ENCODE results near the gene OAS3. TPM values are rescaled to one million over a fixed set of nuclear protein-coding genes. Genes with fewer than 3 reads are reported as not detected.

The OAS3 gene
- total and polyA plus RNA-seq, 10 donors, result 5.0 to 54.5 (median 28.8) TPM

GRCh38 chr12:112961074-112961473 is 22.8 kb downstream of the OAS3 start:
- intact Hi-C loops (cut with DNase I; ENCODE audit: low total_unique reads), result no loop called here
- DNase-seq, result no peak
- no peak overlapping the region for H3K4me3 ChIP-seq
- 88 to 90% (median 89%) methylated on average over 7 of the region's 7 CpGs for WGBS, 5 donors
- H3K27ac ChIP-seq, result no peak overlapping the region
- TF ChIP-seq POLR2AphosphoS5 (IDR thresholded peaks at IDR 0.05) (no peak), POLR2A (IDR thresholded peaks at IDR 0.05) (no peak), CTCF (IDR thresholded peaks at IDR 0.05 in 8 of 11, conservative IDR thresholded peaks at IDR 0.05 in 3 of 11) (no peak)
- peaks cover 3 to 97% (median 53%) of the 10 kb centered on the region in 6 donors for H3K36me3 ChIP-seq
- no peaks in the 10 kb centered on the region for H3K4me1 ChIP-seq
- H3K27me3 ChIP-seq (replicated peaks in 1 of 7), result no peaks in the 10 kb centered on the region
- H3K9me3 ChIP-seq, result peaks cover 0 to 14% (median 3%) of the 10 kb centered on the region in 8 donors

DNA sequence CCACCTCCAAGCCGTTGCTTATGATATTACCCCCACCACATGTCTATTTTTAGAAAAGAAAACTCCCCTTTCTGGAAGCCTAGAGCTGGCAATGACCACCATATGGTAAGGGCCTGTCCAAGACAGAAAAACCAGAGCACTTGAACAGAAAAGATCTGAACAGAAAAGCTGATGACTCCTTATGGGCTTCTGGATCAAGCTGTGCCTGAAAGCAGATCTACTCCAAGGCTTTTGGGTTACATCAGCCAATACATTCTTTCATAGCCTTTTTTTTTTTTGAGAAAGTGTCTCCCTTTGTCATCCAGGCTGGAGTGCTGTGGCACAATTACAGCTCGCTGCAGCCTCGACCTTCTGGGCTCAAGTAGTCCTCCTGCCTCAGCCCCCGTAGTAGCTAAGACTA is 23.3 kb downstream of the OAS3 start:
- no peak for TF ChIP-seq CTCF (IDR thresholded peaks at IDR 0.05 in 8 of 11, conservative IDR thresholded peaks at IDR 0.05 in 3 of 11)
- no peak for TF ChIP-seq POLR2AphosphoS5 (IDR thresholded peaks at IDR 0.05)
- TF ChIP-seq POLR2A (IDR thresholded peaks at IDR 0.05), result no peak
- intact Hi-C loops (cut with DNase I; ENCODE audit: low total_unique reads), result no loop called here
- Histone ChIP-seq H3K4me3 (no peak overlapping the region), H3K4me1 (no peaks in the 10 kb centered on the region), H3K27ac (no peak overlapping the region), H3K9me3 (peaks cover 0 to 14% (median 3%) of the 10 kb centered on the region in 8 donors), H3K27me3 (replicated peaks in 1 of 7) (no peaks in the 10 kb centered on the region), H3K36me3 (peaks cover 3 to 100% (median 58%) of the 10 kb centered on the region in 6 donors)
- DNase-seq, result no peak
- 86 to 98% (median 91%) methylated on average over 4 of the region's 4 CpGs for WGBS, 5 donors

GRCh38 chr12:112962561-112962960 is 24.3 kb downstream of the OAS3 start:
- Histone ChIP-seq H3K9me3 (peaks cover 0 to 9% (median 3%) of the 10 kb centered on the region in 8 donors), H3K27me3 (replicated peaks in 1 of 7) (no peaks in the 10 kb centered on the region), H3K36me3 (peaks cover 3 to 100% (median 64%) of the 10 kb centered on the region in 6 donors), H3K27ac (no peak overlapping the region), H3K4me3 (no peak overlapping the region), H3K4me1 (no peaks in the 10 kb centered on the region)
- intact Hi-C loops (cut with DNase I; ENCODE audit: low total_unique reads), result no loop called here
- TF ChIP-seq POLR2AphosphoS5 (IDR thresholded peaks at IDR 0.05), result no peak
- no peak for TF ChIP-seq POLR2A (IDR thresholded peaks at IDR 0.05)
- TF ChIP-seq CTCF (IDR thresholded peaks at IDR 0.05 in 8 of 11, conservative IDR thresholded peaks at IDR 0.05 in 3 of 11), result no peak
- DNase-seq, result no peak
- 96 to 100% (median 98%) methylated on average over 3 to 7 of the region's 7 CpGs for WGBS, 5 donors

DNA sequence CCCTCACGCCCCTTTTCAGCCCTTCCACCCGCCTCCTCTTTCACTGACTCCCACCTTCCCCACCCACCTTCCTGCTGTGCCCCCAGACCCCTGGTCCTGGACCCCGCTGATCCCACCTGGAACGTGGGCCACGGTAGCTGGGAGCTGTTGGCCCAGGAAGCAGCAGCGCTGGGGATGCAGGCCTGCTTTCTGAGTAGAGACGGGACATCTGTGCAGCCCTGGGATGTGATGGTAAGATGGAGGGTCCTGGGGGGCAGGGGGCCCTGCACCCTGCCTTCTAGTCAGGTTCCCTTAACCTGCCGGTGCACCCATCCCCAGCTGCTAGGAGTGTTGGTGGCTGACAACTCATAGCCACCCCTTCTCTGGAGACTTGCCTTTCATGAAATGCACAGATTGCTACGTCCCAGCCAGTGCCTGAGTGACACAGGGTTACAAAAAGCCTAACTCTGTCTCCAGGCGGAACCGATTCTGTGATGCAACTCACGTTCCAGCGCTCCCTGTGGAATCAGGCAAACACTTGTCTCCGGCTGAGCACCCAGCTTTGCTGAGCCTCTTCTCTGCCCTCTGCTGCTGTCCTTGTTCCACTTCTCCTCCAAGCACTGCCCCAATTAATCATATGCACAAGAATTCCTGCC is 25.1 kb downstream of the OAS3 start:
- Histone ChIP-seq H3K4me1 (no peaks in the 10 kb centered on the region), H3K27ac (no peak overlapping the region), H3K27me3 (replicated peaks in 1 of 7) (no peaks in the 10 kb centered on the region), H3K4me3 (no peak overlapping the region), H3K36me3 (peaks cover 3 to 100% (median 70%) of the 10 kb centered on the region in 6 donors), H3K9me3 (peaks cover 0 to 8% (median 3%) of the 10 kb centered on the region in 8 donors)
- 92 to 96% (median 95%) methylated on average over 10 to 14 of the region's 14 CpGs for WGBS, 5 donors
- DNase-seq, result no peak
- no peak for TF ChIP-seq POLR2A (IDR thresholded peaks at IDR 0.05)
- TF ChIP-seq POLR2AphosphoS5 (IDR thresholded peaks at IDR 0.05), result no peak
- TF ChIP-seq CTCF (IDR thresholded peaks at IDR 0.05 in 8 of 11, conservative IDR thresholded peaks at IDR 0.05 in 3 of 11), result no peak
- intact Hi-C loops (cut with DNase I; ENCODE audit: low total_unique reads), result no loop called here

Measured in spleen (tissue), 11 donors.